Natural killer cell treated with Interleukin-12 subunit alpha and Interleukin-12 subunit beta and Interleukin-15 and Interleukin-18, amount 100 ng/mL, for 72 hours (primary cell): Measurements from ENCODE around the gene LRRC4C. TPM values are rescaled to one million over a fixed set of nuclear protein-coding genes. Genes with fewer than 3 reads are reported as not detected.
"Not testable (repeated sequence)": the region's sequence is repeated elsewhere in the genome, so short reads cannot be mapped to it uniquely, and the experiment has no call there.

Experiments used
- ATAC-seq, 2 donors: fragments of 150-1000 bp; cut with Tn5 transposase in 1 of 2; sonication (Bioruptor Pico), chemical (Tn5 transposase) in 1 of 2; 2 replicates each; pipeline ENCODE4 v1.10.0; 2021
- DNase-seq: peaks from one replicate; pipeline ENCODE4 v3.0.0; 2022; ENCODE audit warnings: low spot score
- H3K27ac Mint-ChIP-seq, 2 donors: 1 replicate in 1 of 2; 2 replicates in 1 of 2; pipeline ENCODE4 v1.8.0; 2022; ENCODE audit warnings: mixed read lengths in 2 of 2, mild to moderate bottlenecking in 1 of 2, moderate library complexity in 1 of 2
- H3K27me3 Mint-ChIP-seq, 2 donors: 1 replicate in 1 of 2; 2 replicates in 1 of 2; pipeline ENCODE4 v1.8.0; 2022; ENCODE audit warnings: mixed read lengths in 2 of 2
- H3K36me3 Mint-ChIP-seq: one replicate; pipeline ENCODE4 v1.8.0; 2022; ENCODE audit warnings: mixed read lengths
- H3K4me1 Mint-ChIP-seq, 2 donors: 1 replicate in 1 of 2; 2 replicates in 1 of 2; pipeline ENCODE4 v1.8.0; 2022; ENCODE audit warnings: low read depth in 2 of 2, mixed read lengths in 2 of 2, mild to moderate bottlenecking in 1 of 2
- H3K4me3 Mint-ChIP-seq: one replicate; pipeline ENCODE4 v1.8.0; 2022; ENCODE audit warnings: mixed read lengths
- H3K9me3 Mint-ChIP-seq: 2 replicates; pipeline ENCODE4 v1.8.0; 2022; ENCODE audit warnings: mixed read lengths
- total RNA-seq, 2 donors: library from RNA; stranded (reverse); gene quantifications; one replicate each; pipeline ENCODE4 v1.2.3, GENCODE V29; 2022

Gene LRRC4C
- total RNA-seq, 2 donors from 2014 or later, result not detected

DNA sequence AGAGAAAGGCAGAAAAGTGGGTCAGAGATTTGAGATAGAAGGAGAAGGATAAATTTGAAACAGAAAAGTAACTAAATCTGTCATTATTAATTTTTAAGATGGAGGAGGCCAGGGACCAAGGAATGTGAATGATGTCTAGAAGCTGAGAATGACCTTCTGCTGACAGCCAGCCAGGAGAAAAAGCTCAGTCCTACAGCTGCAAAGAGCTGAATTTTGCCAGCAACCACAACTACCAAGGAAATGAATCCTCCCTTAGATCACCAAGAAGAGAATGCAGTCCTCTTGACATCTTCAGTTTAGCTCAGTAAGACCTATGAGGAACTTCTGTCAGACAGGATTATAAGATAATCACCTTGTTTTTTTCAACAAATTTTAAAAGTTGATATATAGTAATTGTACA, 538.2 kb downstream of the LRRC4C start:
- no peak overlapping the region for H3K27ac Mint-ChIP-seq
- ATAC-seq (no peak), DNase-seq (no peak)
- no peaks in the 10 kb centered on the region for H3K4me1 Mint-ChIP-seq
- H3K27me3 Mint-ChIP-seq, result no peaks in the 10 kb centered on the region
- peaks cover 14% of the 10 kb centered on the region for H3K9me3 Mint-ChIP-seq
- no peak overlapping the region for H3K4me3 Mint-ChIP-seq
- H3K36me3 Mint-ChIP-seq, result peaks cover 5% of the 10 kb centered on the region

DNA sequence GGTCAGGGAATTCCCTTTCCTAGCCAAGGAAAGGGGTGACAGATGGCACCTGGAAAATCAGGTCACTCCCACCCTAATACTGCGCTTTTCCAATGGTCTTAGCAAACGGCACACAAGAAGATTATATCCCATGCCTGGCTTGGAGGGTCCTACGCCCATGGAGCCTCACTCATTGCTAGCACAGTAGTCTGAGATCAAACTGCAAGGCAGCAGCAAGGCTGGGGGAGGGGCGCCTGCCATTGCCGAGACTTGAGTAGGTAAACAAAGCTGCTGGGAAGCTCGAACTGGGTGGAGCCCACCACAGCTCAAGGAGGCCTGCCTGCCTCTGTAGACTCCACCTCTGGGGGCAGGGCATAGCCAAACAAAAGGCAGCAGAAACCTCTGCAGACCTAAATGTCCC, 548.7 kb downstream of the LRRC4C start:
- H3K4me3 Mint-ChIP-seq, ATAC-seq, H3K36me3 Mint-ChIP-seq, DNase-seq, H3K4me1 Mint-ChIP-seq, H3K27me3 Mint-ChIP-seq, H3K27ac Mint-ChIP-seq: not testable (repeated sequence)
- H3K9me3 Mint-ChIP-seq, result peaks cover 16% of the 10 kb centered on the region

DNA sequence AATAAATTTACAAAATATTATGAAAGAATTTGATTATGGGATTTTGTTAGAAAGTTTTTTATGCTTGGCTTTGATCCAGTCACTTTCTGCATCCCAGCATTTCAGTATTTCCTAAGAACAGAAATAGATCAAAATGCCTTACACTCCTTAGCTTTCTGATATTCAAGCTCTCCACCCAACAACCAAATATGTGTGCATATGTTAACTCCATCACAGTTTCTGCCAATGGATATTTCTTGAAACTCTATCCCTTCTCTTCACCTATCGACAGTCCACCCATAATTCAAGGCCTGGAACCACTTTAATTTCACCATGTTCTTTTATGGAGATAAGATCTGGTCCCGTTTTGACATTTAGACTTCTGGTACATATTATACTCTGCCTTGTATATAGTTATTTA, 565.0 kb downstream of the LRRC4C start:
- ATAC-seq (no peak), DNase-seq (no peak)
- no peaks in the 10 kb centered on the region for H3K4me1 Mint-ChIP-seq
- no peaks in the 10 kb centered on the region for H3K27me3 Mint-ChIP-seq
- H3K4me3 Mint-ChIP-seq, result no peak overlapping the region
- no peak overlapping the region for H3K27ac Mint-ChIP-seq
- peaks cover 15% of the 10 kb centered on the region for H3K9me3 Mint-ChIP-seq
- H3K36me3 Mint-ChIP-seq, result no peaks in the 10 kb centered on the region

DNA sequence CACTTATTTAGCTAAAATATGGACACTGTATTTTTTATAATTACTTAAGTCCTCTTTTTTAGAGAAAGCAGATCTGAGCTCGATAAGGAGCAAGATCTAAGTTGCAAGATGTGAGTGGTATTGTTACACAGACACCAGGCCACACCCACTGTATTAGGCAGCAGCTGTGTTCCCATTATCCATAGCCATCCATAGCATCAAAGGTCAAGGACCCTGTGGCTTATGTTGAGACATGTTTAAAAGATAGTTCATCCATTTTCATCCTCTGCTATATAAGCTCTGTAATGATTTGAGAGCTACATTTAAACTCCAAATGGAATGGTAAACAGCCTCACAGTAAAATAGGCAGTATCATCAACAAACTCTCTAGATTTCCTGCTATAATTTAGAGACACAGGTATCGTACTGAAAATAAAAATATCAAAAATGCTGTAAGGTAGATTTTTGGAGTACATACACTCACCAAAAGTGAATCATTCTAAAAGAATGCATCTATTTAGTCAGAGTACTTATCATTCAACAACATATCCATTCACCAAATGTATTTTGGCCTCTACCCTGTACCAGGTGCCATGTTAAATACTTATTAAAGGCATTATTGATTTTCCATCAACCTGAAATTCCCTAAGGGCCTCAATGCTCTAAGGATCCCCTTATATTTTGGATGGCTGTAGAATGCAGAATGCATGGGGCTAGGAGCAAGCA, 574.0 kb downstream of the LRRC4C start:
- no peak overlapping the region for H3K27ac Mint-ChIP-seq
- DNase-seq (no peak), ATAC-seq (no peak)
- peaks cover 0 to 2% of the 10 kb centered on the region in 2 donors for H3K4me1 Mint-ChIP-seq
- no peaks in the 10 kb centered on the region for H3K36me3 Mint-ChIP-seq
- H3K27me3 Mint-ChIP-seq, result no peaks in the 10 kb centered on the region
- peaks cover 15% of the 10 kb centered on the region for H3K9me3 Mint-ChIP-seq
- no peak overlapping the region for H3K4me3 Mint-ChIP-seq

DNA sequence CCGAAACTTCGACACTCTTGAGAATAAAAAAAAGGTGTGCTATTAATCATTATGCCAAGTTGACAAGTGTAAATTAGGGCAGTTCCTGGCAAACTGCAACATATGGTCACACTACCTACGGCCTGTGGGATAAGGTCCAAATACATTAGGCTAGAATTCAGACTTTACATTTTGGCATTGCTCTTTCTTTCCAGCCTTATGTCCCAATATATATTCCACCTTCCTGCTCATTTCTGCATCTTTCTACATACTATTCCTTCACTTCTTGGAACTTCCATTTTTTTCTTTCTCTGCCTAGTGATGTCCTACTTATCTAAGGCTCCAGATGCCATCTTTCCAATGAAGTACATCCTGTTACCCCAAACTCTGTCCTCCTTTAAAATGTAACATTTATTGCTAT, 577.2 kb downstream of the LRRC4C start:
- Mint-ChIP-seq H3K27me3 (no peaks in the 10 kb centered on the region), H3K36me3 (peaks cover 4% of the 10 kb centered on the region), H3K4me1 (peaks cover 0 to 2% of the 10 kb centered on the region in 2 donors), H3K4me3 (no peak overlapping the region), H3K9me3 (peaks cover 18% of the 10 kb centered on the region), H3K27ac (no peak overlapping the region)
- no peak for DNase-seq
- no peak for ATAC-seq

DNA sequence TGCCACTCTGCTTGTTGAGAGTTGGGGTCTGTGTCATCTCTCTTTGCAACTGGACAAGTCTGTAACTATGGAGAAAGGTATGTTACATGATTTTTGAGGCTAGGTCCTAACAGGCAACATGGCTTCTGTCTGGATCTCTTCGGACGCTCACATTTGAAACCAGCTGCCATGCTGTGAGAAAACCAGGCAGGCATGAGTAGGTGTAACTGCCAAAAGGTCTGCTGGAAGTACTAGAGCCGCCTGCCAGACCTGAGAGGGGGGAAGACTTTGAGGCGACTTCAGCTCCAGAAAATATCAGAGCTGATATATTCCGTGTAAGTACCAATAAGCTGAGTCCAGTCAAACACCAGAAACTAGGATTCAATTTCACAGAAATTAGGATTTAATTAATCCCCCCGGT, 579.5 kb downstream of the LRRC4C start:
- Mint-ChIP-seq H3K36me3 (peaks cover 4% of the 10 kb centered on the region), H3K4me3 (no peak overlapping the region), H3K27ac (no peak overlapping the region), H3K4me1 (peaks cover 0 to 2% of the 10 kb centered on the region in 2 donors), H3K9me3 (peaks cover 18% of the 10 kb centered on the region), H3K27me3 (no peaks in the 10 kb centered on the region)
- ATAC-seq (no peak), DNase-seq (no peak)

DNA sequence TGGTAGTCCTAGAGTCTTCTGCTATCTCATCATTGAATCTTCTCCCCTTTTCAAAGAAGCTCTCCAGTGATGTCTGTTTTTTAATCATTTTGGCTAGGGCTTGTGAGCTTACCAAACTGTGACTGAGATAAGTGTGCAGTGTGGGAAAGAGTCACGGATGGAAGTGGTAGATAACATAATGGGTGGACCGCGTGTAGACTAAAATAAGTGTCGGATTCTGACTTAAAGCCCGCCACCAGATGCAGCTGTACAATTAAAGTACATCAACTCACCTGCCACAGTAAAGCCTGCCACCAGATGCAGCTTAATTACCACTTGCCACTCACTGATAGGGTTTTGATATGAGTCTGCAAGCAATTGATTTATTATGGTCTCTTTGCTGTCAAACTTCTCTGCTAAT, 581.5 kb downstream of the LRRC4C start:
- no peaks in the 10 kb centered on the region for H3K4me1 Mint-ChIP-seq
- no peak overlapping the region for H3K4me3 Mint-ChIP-seq
- H3K27me3 Mint-ChIP-seq, result no peaks in the 10 kb centered on the region
- peaks cover 4% of the 10 kb centered on the region for H3K36me3 Mint-ChIP-seq
- H3K27ac Mint-ChIP-seq, result no peak overlapping the region
- peaks cover 17% of the 10 kb centered on the region for H3K9me3 Mint-ChIP-seq
- ATAC-seq, result no peak
- no peak for DNase-seq

DNA sequence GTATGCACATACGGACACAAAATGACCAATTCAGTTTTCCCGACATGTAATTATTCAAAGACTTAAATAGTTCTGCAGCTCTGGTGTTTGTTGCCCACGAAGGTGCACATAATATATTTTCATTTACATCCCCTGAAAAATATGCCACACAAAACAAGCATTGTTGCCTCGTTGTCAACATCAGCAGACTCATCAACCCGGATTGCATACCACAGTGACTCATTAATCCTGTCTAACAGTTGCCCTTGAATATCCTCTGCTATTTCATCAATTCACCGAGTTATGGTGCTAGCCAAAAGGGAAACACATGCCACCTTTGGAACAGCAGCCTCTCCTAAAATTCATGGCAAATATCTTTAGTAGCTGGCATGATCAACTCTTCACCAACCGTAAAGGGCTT, 582.2 kb downstream of the LRRC4C start:
- peaks cover 12% of the 10 kb centered on the region for H3K9me3 Mint-ChIP-seq

DNA sequence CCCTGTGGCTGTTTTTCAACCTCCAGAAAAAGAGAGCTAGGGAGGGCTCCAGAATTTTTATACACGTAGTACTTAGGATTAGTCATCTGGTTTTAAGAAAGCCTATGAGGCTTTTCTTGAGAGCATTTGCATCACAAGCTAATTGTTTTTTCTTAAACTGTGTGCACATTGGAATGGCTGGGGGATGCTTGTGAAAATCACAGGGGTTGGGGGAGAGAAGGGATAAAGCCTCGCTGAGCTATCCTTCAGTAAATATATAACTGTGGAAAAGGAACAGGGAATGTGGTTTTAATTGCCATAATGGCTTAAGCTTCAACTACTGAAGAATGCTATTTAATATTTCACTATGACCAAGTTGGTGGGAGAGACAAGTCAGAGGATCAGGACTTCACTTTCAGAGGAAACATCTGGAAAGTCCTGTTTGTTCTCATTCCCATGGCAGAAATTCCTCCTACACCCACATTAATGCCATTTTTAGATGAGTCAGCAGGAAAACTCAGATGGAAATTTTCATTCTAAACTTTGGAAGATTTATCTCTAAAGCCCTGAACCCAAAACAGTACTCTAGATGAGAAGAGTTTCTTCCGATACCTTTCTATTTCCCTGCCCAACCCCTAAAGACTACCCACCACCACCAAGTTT, 591.3 kb downstream of the LRRC4C start:
- no peak for ATAC-seq
- Mint-ChIP-seq H3K4me1 (no peaks in the 10 kb centered on the region), H3K4me3 (no peak overlapping the region), H3K36me3 (peaks cover 9% of the 10 kb centered on the region), H3K27ac (no peak overlapping the region), H3K27me3 (no peaks in the 10 kb centered on the region), H3K9me3 (peaks cover 20% of the 10 kb centered on the region)
- no peak for DNase-seq

More for the DNA sequence above, 582.2 kb downstream of the LRRC4C start:
- DNase-seq (no peak), ATAC-seq (no peak)
- Mint-ChIP-seq H3K36me3 (peaks cover 4% of the 10 kb centered on the region), H3K4me1 (no peaks in the 10 kb centered on the region), H3K27me3 (no peaks in the 10 kb centered on the region), H3K27ac (no peak overlapping the region), H3K4me3 (no peak overlapping the region)

DNA sequence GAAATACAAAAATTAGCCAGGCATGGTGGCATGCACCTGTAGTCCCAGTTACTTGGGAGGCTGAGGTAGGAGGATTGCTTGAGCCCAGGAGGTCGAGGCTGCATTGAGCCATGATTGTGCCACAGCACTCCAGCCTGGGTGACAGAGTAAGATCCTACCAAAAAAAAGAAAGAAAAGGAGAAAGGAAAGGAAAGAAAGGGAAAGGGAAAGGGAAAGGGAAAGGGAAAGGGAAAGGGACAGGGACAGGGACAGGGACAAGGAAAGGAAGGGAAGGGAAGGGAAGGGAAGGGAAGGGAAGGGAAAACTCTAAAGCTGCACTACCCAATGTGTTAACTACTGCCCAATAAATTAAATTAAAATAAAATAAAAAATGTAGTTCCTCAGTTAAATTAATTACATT, 601.7 kb downstream of the LRRC4C start:
- DNase-seq, H3K4me3 Mint-ChIP-seq, H3K4me1 Mint-ChIP-seq, ATAC-seq, H3K27me3 Mint-ChIP-seq, H3K9me3 Mint-ChIP-seq, H3K36me3 Mint-ChIP-seq, H3K27ac Mint-ChIP-seq: not testable (repeated sequence)

DNA sequence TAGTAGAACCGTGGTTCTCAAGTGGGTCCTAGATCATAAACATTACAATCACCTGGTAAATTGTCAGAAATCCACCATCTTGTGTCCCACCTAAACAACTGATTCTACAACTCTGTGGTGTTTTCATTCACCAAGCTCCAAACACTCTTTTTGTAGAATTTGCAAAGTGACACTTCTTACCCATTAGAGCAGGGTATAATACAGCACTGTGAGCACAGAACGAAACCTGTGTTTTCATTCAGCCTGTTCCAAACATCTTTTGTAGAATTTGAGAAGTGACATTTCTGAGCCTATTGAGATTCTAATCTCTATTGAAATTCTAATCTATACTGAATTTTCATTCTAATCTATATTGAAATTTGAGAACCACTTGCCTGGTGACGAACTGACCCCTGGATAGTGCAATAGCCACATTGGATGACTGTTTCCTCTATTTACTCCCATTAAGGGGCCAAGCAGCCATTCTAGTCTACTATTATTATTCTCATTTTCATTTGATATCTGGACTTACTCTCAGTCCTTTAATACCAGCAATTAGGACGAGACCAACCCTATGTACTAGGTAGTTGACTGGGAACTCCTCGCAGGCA, 616.6 kb downstream of the LRRC4C start:
- ATAC-seq (no peak), DNase-seq (no peak)
- H3K36me3 Mint-ChIP-seq, result peaks cover 11% of the 10 kb centered on the region
- no peak overlapping the region for H3K4me3 Mint-ChIP-seq
- no peaks in the 10 kb centered on the region for H3K4me1 Mint-ChIP-seq
- H3K9me3 Mint-ChIP-seq, result peaks cover 20% of the 10 kb centered on the region
- no peaks in the 10 kb centered on the region for H3K27me3 Mint-ChIP-seq
- H3K27ac Mint-ChIP-seq, result no peak overlapping the region

DNA sequence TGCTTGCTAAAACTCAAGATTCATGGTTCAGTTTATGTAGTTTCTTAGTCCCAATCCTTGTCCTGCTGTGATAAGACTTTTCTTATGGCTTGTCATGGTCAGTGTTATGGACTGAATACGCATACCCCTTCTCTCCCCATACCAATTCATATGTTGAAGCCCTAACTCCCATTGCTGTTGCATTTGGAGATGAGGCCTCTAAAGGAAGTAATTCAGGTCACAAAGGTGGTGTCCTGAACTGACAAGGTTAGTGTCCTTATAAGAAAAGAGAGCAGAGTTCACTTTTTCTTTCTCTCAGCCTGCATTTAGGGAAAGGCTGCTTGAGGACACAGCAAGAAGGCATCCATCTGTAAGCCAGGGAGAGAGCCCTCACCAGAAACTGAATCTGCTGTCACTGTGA, 618.2 kb downstream of the LRRC4C start:
- DNase-seq (no peak), ATAC-seq (no peak)
- Mint-ChIP-seq H3K9me3 (peaks cover 21% of the 10 kb centered on the region), H3K4me1 (no peaks in the 10 kb centered on the region), H3K36me3 (peaks cover 10% of the 10 kb centered on the region), H3K27ac (no peak overlapping the region), H3K4me3 (no peak overlapping the region), H3K27me3 (no peaks in the 10 kb centered on the region)

DNA sequence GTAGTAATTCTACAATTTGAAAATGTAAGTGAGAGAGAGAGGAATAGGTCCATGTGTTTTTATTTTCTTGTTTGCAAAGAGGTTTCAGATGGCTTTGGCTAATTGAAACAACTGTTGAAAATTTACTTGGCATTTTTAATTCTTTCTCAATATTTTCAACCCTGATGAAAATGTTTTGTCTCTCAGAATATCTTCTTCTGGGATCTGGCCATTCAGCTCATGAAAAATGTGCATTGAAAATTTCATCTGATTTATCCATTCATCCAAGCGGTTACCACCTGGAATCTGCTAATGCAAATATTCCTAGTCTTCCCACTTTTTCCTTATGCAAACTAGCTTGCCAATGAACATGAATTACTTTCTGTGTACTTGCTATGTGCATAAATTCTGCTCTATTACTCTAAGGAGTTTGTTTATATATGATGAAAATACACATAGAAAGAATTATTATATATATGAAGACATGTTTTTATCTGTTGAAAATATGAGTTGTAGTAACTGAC, 621.2 kb downstream of the LRRC4C start:
- peaks cover under 1% of the 10 kb centered on the region for H3K36me3 Mint-ChIP-seq
- ATAC-seq (no peak), DNase-seq (no peak)
- no peak overlapping the region for H3K27ac Mint-ChIP-seq
- H3K27me3 Mint-ChIP-seq, result no peaks in the 10 kb centered on the region
- no peak overlapping the region for H3K4me3 Mint-ChIP-seq
- H3K4me1 Mint-ChIP-seq, result no peaks in the 10 kb centered on the region
- peaks cover 16% of the 10 kb centered on the region for H3K9me3 Mint-ChIP-seq

DNA sequence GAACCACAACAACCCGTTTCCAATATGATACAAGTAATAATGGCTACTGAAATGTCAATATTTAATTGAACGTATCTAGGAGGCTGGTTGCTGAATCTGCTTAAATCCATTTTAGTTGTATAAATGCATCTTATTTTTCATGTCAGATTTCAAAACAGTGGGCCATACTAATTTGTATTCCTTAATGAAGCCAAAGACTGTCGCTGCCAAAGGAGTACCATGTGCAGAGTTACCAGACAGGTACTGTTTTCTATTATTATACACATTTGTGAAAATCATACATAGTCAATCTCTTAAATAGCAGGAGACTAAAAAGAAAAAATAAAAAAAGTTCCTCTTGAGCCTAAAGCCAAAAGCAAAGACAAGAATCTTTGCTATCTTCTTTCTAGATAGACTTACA, 632.3 kb downstream of the LRRC4C start:
- DNase-seq (no peak), ATAC-seq (no peak)
- Mint-ChIP-seq H3K4me3 (no peak overlapping the region), H3K27ac (no peak overlapping the region), H3K27me3 (no peaks in the 10 kb centered on the region), H3K9me3 (peaks cover 5% of the 10 kb centered on the region), H3K36me3 (peaks cover 5% of the 10 kb centered on the region), H3K4me1 (no peaks in the 10 kb centered on the region)
